Endothelial cell of umbilical vein (primary cell): ENCODE measurements around the gene C22orf39. TPM values are rescaled to one million over a fixed set of nuclear protein-coding genes. Genes with fewer than 3 reads are reported as not detected.

Source experiments
- BruUV-seq: library from RNA; stranded (reverse); fragments of 400-500 nt; replicated peaks from 2 replicates; lab custom pipeline; 2021; lab: Mats Ljungman, UMichigan
- CTCF ChIA-PET: fragments of 300-600, 350-600 bp; sonication (Branson Sonifier 250); formaldehyde crosslinking; loops from one replicate; lab custom pipeline; 2021; ENCODE audit warnings: antibody characterized with exemption, inconsistent platforms; lab: Charles Lee
- POLR2A ChIA-PET: fragments of 300-600, 350-600 bp; sonication (Branson Sonifier 250); formaldehyde crosslinking; loops from one replicate; lab custom pipeline; 2021; ENCODE audit warnings: antibody characterized with exemption, inconsistent platforms; lab: Charles Lee
- DNase-seq: peaks from one replicate; pipeline ENCODE4 v3.0.0-alpha.2; 2011; ENCODE audit warnings: low read depth, low spot score
- FAIRE-seq: peaks from 2 replicates; lab custom pipeline; 2011; peaks lifted over from hg19 to GRCh38; lab: Jason Lieb, UNC
- H2AFZ ChIP-seq: 2 replicates; pipeline ENCODE4 v1.6.0; 2012; ENCODE audit warnings: low read depth, low read length, control low read depth, inconsistent platforms
- H3K27ac ChIP-seq: 2 replicates; pipeline ENCODE4 v1.5.1; 2011; ENCODE audit warnings: low read depth, mild to moderate bottlenecking, control low read depth, low read length, moderate library complexity; ENCODE audit not compliant: insufficient read depth
- H3K27me3 ChIP-seq, 2 experiments: 2 replicates each; pipeline versions ENCODE4 v1.6.0 to v1.6.1; 2011; ENCODE audit warnings: low read length in 2 of 2, mixed read lengths in 1 of 2; ENCODE audit not compliant: control insufficient read depth in 2 of 2, insufficient read depth in 2 of 2
- H3K36me3 ChIP-seq, 2 experiments: 2 replicates in 1 of 2; 3 replicates in 1 of 2; pipeline ENCODE4 v1.5.1; 2011; ENCODE audit warnings: low read length in 2 of 2, mild to moderate bottlenecking in 1 of 2, moderate library complexity in 1 of 2; ENCODE audit not compliant: control insufficient read depth in 2 of 2, insufficient read depth in 2 of 2; ENCODE audit errors: extremely low read depth in 1 of 2
- H3K4me1 ChIP-seq: 3 replicates; pipeline ENCODE4 v1.5.1; 2011; ENCODE audit warnings: mild to moderate bottlenecking, low read length; ENCODE audit not compliant: control insufficient read depth, insufficient read depth; ENCODE audit errors: extremely low read depth
- H3K4me2 ChIP-seq: 2 replicates; pipeline ENCODE4 v1.6.1; 2011; ENCODE audit warnings: low read length, control low read depth, mixed read lengths; ENCODE audit not compliant: insufficient read depth
- H3K4me3 ChIP-seq, 3 experiments: fragments of 200-600 bp in 1 of 3; sonication (generic), shearing (Covaris generic) in 1 of 3; replicated peaks in 1 of 3; 2 replicates each; pipeline ENCODE4 v1.5.1; 2011 to 2016; ENCODE audit warnings: control low read depth in 3 of 3, low read length in 3 of 3, mild to moderate bottlenecking in 2 of 3, inconsistent platforms in 1 of 3, low read depth in 1 of 3, moderate library complexity in 1 of 3; ENCODE audit not compliant: insufficient read depth in 1 of 3
- H3K79me2 ChIP-seq: 2 replicates; pipeline ENCODE4 v1.6.0; 2012; ENCODE audit warnings: low read length, inconsistent platforms; ENCODE audit not compliant: control insufficient read depth, insufficient read depth
- H3K9ac ChIP-seq: replicated peaks from 2 replicates; pipeline ENCODE3; 2011; ENCODE audit warnings: low read length, control low read depth; ENCODE audit not compliant: insufficient read depth; ENCODE audit errors: extremely low read depth
- H3K9me1 ChIP-seq: replicated peaks from 3 replicates; pipeline ENCODE4 v1.6.0; 2011; ENCODE audit warnings: mild to moderate bottlenecking, low read length; ENCODE audit not compliant: control insufficient read depth, insufficient read depth; ENCODE audit errors: extremely low read depth
- H3K9me3 ChIP-seq: replicated peaks from 2 replicates; pipeline ENCODE4 v1.5.1; 2012; ENCODE audit warnings: low read length, inconsistent platforms; ENCODE audit not compliant: control insufficient read depth, insufficient read depth
- H4K20me1 ChIP-seq: replicated peaks from 2 replicates; pipeline ENCODE3; 2011; ENCODE audit warnings: mild to moderate bottlenecking, low read length; ENCODE audit not compliant: control insufficient read depth, insufficient read depth; ENCODE audit errors: extremely low read depth
- EZH2 ChIP-seq: IDR thresholded peaks from 2 replicates; pipeline ENCODE4 v1.6.1; 2012; ENCODE audit warnings: borderline replicate concordance, low read depth, mild to moderate bottlenecking, moderate library complexity, low read length, inconsistent platforms; ENCODE audit not compliant: severe bottlenecking
- GATA2 ChIP-seq: IDR thresholded peaks from 2 replicates; pipeline ENCODE4 v1.7.0; 2011; ENCODE audit warnings: low read depth, mild to moderate bottlenecking, moderate library complexity, mixed read lengths, low read length; ENCODE audit not compliant: insufficient read length, insufficient read depth
- JUN ChIP-seq: IDR thresholded peaks from 2 replicates; pipeline ENCODE4 v1.6.1; 2011; ENCODE audit warnings: borderline replicate concordance, low read depth; ENCODE audit not compliant: insufficient read length, insufficient read depth
- MAX ChIP-seq: IDR thresholded peaks from 2 replicates; pipeline ENCODE4 v1.6.1; 2011; ENCODE audit not compliant: insufficient read depth, insufficient read length
- MYC ChIP-seq: IDR thresholded peaks from one replicate; pipeline ENCODE4 v1.6.1; 2011; ENCODE audit warnings: mild to moderate bottlenecking, low read depth, low read length
- dilution Hi-C: fragments of 300-500 bp; cut with MboI; formaldehyde crosslinking; loops from one replicate; pipeline ENCODE4 v1.15.0; 2019; ENCODE audit warnings: low sequenced_read_pairs; ENCODE audit not compliant: extremely low pct_ligation_motif_present
- intact Hi-C: fragments of 100-400 bp; cut with micrococcal nuclease; formaldehyde crosslinking; loops from one replicate; pipeline ENCODE4 v1.10.0; 2022
- polyA plus RNA-seq, 4 experiments: library from polyadenylated mRNA; depleted of rRNA in 3 of 4; stranded (reverse) in 3 of 4; unstranded in 1 of 4; fragments of >200 nt; gene quantifications; 2 replicates each; pipeline versions ENCODE4 v1.2.1 to v1.2.3, GENCODE V29; 2011 to 2012; ENCODE audit warnings: missing spikeins in 1 of 4
- total RNA-seq: library from RNA; stranded (reverse); gene quantifications from 2 replicates; pipeline ENCODE4 v1.2.3, GENCODE V29; 2021

Gene C22orf39
- total and polyA plus RNA-seq, 2 donors (not counting 3 experiments of a cell fraction or from before 2014, with no cell fraction given): 26.1 to 28.0 TPM

GRCh38 chr22:19466848-19467752 lies 19.6 kb upstream of the C22orf39 start:
- TF ChIP-seq GATA2 (no peak), JUN (no peak), MYC (no peak)
- H3K4me3 ChIP-seq: no peak overlapping the region
- peaks cover 2% of the 10 kb centered on the region for H4K20me1 ChIP-seq
- H3K36me3 ChIP-seq: peaks cover 46 to 73% of the 10 kb centered on the region in 2 experiments
- intact Hi-C loops (no loop called here), dilution Hi-C loops (no loop called here)
- no peaks in the 10 kb centered on the region for H3K4me1 ChIP-seq
- H3K79me2 ChIP-seq: peaks cover 6% of the 10 kb centered on the region
- FAIRE-seq: no peak
- no peak overlapping the region for H3K9ac ChIP-seq
- H3K9me1 ChIP-seq: no peaks in the 10 kb centered on the region
- POLR2A ChIA-PET: no interaction called here
- no peak overlapping the region for H3K4me2 ChIP-seq
- no peak overlapping the region for H3K27ac ChIP-seq
- DNase-seq: no peak
- CTCF ChIA-PET: interaction anchor here (3.7 kb wide), 1 partner anchor 11 kb away, joined by 12 read pairs; no protein-coding TSS in a partner anchor
- no peak overlapping the region for H2AFZ ChIP-seq
- H3K9me3 ChIP-seq: no peaks in the 10 kb centered on the region
- no TSS peak for BruUV-seq
- no peaks in the 10 kb centered on the region for H3K27me3 ChIP-seq

DNA sequence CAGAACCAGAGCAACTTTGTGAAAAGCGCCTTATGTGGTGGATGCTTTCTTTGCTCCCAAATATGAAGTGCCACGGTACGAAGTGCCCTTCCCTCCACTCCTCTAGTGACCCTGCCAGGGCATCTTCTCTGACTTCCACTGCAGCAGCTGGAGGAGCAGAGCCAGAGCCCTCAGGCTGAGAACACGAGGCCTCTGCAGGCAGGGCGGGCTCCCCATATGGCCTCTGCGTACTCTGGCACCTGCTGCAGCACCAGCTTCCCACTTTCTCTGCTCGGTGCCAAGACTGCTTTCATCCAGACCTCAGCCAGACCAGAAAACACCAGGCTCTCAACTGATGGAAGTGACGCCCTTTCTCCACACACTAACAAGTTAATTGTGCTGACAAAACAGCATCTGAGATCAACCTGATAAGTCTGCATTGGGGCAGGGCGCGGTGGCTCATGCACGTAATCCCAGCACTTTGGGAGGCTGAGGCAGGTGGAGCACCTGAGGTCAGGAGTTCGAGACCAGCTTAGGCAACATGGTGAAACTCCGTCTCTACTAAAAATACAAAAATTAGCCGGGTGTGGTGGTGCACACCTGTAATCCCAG lies 18.7 kb upstream of the C22orf39 start:
- Histone ChIP-seq H3K27me3 (no peaks in the 10 kb centered on the region), H4K20me1 (peaks cover 2% of the 10 kb centered on the region), H3K4me2 (no peak overlapping the region), H3K27ac (no peak overlapping the region), H3K9ac (no peak overlapping the region), H3K36me3 (peaks cover 44 to 64% of the 10 kb centered on the region in 2 experiments), H2AFZ (no peak overlapping the region), H3K4me3 (no peak overlapping the region), H3K79me2 (peaks cover 6% of the 10 kb centered on the region), H3K4me1 (no peaks in the 10 kb centered on the region), H3K9me3 (no peaks in the 10 kb centered on the region), H3K9me1 (no peaks in the 10 kb centered on the region)
- DNase-seq (no peak), FAIRE-seq (no peak)
- BruUV-seq: no TSS peak
- dilution Hi-C loops (no loop called here), intact Hi-C loops (no loop called here)
- CTCF ChIA-PET: interaction anchor here (3.7 kb wide), 1 partner anchor 12 kb away, joined by 12 read pairs; no protein-coding TSS in a partner anchor
- no peak for TF ChIP-seq GATA2
- TF ChIP-seq EZH2: no peak
- TF ChIP-seq MAX: no peak
- POLR2A ChIA-PET: no interaction called here
